Measurements from ENCODE around the gene RING1. TPM values are rescaled to one million over a fixed set of nuclear protein-coding genes. Genes with fewer than 3 reads are reported as not detected.

RING1 gene
- total RNA-seq, 1 donor from 2014 or later, result 46.0 TPM

DNA sequence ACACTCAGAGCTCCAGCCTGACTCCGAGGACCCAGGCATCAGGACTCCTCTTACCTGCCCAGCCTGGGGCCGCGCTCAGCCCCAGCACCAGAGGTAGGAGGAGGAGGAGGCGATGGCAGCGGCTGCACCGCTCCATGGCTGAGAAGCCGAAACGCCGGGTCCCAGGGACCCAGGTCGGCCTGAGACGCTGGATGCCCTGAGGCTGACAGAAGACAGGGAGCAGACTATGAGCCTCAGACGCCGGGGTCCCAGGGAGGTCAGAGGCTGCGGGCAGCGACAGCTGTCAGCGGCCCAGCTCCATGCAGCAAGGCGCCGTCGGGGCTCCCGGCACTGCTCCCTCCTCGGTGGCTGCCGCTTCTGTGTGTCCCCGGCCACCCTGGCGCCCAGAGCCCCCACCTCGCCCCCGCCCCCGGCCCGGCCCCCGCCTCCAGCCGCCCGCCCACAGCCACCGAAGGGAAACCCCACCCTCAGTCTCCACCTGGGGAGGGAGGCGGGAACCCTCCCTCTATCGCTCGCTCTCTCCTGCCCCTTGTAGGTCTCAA lies 16.1 kb upstream of the RING1 start, which contains the start of gene COL11A2:
Gene COL11A2, minus strand, starts transcription at position 363 of the 542 bp plus-strand sequence. Its CDS starts 227 bp downstream, at position 136.
- intact Hi-C loops (cut with micrococcal nuclease), result no loop called here

DNA sequence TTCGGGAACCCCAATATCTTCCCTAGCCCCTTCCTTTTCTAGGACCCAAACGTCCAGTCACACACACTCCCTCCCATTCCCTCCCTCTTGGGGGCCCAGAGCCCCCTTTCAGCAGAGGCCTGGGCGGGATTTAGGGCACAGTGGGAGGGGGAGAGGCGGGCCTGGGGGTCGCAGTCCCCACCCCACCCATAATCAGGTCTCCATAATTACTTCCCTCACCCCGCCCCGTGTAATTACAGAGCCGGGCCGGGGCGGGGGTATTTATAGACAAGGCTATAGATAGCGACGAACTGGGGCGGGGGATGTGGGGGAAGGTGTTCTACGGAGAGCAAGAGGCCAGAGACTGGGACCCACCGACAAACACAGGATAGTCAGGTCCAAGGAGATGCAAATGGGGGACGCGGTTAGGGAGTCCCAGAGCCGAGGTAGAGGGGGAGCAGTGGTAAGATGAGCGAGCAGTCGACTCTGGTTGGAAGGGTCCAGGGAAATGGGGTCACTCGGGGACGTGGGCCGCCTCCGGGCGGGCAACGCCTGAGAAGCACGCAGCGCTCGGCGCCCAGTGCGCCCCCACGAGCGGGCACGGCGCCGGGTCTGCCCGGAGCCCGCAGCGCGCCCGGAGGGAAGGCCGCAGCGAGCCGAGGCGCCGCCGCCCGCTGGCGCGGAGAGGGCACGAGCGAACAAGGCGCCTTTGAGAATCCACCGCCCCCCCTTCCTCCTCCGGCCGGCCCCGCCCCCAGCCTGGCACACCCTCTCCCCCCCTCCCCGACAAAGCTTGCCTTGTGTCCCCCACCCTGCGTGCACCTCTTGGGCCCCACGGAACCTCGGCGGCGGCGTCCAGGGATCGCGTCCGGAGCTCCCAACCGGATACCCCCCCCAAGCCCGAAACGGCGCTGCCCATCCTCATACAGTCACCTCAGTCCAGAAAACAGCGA lies 15.4 kb upstream of the RING1 start:
- intact Hi-C loops (cut with micrococcal nuclease), result no loop called here

DNA sequence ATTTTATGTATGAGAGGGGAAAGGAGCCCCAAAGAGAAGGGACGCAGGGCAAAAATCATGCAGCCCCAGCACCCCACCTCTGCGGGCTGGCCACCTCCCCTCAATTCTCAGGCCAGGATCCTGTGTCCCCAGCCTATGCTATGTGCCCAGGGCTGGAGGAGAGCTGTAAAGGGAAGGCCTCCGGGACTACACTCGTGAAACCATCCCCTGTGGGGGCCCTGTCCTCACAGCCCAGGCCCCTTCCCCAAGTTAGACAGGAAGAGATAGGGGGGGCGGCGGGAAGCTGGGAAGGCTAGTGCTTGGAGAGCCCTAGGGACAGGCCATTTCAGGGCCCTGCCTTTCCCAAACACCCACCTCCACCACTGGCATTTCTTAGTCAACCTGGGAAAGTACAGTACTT lies 14.7 kb upstream of the RING1 start:
- intact Hi-C loops (cut with micrococcal nuclease), result no loop called here

DNA sequence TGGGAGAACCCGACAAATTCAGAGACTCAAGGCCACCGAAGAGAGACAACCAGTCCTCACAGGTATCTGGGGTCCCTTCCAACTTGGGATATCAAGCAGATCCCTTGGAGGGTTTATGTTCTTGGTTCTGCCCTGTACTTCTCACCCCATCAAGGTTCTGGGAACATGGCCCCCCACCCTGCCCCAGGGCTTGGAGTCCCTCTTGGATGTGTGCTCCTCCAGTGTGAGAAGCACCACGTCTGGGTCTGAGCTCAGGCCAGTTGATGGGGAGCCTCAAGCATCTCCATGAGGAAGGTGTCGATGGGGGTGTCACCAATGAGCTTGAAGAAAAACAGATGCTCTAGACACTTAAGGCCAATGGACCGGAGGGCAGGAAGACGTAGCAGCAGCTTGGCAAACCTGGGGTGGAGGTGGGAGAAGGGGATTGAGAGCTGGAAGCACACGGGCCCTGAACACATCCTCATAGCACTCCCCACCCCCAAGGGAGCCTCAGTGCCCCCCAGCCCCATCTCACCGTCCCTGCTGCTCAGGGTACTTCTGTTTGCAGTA lies 13.8 kb upstream of the RING1 start:
- intact Hi-C loops (cut with micrococcal nuclease), result no loop called here

DNA sequence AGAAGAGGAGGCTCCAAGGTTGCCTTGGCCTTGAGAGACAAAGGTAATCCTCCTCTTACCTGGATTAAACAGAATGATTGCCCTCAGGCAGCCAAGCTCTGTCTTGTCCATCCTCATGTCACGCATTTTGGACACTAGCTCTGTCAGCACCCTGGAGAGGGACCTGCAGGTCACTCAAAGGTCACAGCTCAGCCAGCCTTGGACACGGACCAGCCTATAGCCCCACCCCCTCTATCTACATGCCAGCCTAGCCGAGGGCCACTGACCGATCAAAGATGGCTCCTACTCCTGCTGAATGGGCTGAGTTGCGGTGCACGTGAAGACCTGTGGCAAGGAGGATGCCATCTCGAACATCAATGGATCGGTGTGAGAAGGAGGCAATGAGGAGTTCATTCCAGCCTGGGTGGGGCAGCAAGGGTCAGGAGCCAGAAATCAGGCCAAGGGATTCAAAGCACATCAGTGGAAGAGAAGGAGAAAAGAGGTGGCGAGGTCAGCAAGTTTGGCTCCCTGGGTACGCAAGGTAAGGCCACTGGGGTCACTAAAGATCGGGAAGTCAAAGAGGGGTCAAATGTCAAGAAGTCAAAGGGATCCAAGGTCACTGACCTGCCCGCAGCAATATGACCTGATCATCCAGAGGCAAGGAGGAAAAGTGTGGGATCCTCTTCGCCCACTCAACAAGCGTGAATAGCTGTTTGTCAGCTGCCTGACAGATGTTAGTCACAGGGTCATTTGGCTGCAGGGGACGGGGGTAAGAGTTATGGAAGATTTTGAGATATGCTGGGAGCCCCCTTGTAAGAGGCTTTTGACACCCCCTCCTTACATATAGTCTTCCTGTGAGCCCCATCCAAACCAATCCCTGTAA lies 12.8 kb upstream of the RING1 start:
- intact Hi-C loops (cut with micrococcal nuclease), result no loop called here

DNA sequence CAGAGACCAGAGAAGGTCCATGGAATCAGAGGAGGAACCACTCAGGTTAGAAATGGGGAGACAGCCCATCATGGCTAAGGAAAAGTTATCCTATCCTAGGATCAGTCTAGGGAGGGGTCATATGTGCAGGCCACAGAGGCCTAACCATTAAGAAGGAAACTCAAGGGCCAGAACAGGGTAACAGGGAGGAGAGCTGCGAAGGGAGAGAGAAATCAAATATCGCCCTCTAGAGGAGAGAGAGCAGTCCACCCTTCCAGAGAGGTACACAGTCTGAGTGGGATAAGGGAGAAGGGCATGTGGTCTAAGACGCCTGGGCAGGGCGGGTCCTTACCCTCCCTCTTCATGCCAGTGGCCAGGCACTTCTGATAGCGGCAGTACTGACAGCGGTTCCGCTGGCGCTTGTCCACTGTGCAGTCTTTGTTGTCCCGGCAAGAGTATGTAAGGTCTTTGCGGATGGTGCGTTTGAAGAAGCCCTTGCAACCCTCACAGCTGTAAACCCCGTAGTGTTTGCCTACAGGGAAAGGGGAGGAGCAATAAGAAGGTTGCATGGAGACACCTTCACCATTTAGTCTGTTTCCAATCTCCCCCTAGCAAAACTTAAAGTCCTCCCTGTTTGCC lies 10.8 kb upstream of the RING1 start:
- intact Hi-C loops (cut with micrococcal nuclease), result loop anchor here (1.0 kb wide), 3 partner anchors 36 to 79 kb away; no protein-coding TSS in a partner anchor

DNA sequence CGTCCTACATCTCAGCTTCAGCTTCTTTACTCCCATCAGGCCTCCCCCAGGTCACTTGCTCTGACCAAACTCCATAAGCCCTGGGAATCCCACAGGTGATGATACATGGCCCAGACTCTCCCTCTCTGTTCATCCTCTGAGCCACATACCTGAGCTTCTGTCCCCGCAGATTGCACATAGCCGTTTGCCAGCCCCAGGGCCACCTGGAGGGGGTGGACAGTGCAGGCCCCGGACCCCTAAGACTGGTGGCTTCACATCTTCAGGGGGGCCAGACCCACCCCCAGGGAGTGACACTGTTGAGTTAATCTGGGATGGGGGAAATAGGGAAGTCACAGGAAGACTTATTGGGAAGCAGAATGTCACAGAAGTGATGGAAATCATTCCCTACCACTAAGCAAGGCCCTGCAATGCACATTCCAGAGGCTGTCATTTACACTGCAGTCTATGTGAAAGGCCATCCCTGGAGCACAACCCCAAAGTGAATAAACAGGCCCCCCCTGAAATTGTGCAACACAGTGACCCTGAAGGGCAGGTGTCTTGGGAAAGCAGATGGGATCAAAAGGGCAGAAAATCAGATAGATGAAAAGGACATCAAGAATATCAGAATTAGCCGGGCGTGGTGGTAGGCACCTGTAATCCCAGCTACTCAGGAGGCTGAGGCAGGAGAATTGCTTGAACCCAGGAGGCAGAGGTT lies 10.0 kb upstream of the RING1 start:
- intact Hi-C loops (cut with micrococcal nuclease), result no loop called here

DNA sequence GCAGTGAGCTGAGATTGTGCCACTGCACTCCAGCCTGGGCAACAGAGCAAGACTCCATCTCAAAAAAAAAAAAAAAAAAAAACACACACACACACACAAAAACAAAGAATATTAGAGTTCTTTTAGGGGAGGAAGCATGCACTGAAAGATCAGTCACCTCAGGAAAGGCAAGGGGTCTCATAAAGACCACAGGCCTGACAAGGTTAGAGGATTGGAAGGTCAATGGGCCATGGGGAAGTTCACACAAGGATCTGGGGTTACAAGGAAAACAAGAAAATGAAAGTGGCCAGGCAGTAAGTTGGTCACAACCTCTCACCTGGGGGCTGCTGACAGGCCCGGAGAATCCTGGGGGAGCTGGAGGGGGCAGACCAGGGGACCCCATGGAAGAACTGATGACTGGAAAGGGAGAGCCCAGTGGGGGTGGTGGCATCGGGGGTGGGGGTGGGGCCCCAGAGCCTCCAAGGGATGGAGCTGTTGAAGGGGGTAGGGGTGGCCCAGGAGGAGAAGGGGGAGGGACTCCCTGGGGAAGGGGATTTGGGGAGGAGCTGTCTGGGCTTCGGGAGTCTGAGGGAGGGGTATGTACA lies 9.4 kb upstream of the RING1 start:
- intact Hi-C loops (cut with micrococcal nuclease), result no loop called here

DNA sequence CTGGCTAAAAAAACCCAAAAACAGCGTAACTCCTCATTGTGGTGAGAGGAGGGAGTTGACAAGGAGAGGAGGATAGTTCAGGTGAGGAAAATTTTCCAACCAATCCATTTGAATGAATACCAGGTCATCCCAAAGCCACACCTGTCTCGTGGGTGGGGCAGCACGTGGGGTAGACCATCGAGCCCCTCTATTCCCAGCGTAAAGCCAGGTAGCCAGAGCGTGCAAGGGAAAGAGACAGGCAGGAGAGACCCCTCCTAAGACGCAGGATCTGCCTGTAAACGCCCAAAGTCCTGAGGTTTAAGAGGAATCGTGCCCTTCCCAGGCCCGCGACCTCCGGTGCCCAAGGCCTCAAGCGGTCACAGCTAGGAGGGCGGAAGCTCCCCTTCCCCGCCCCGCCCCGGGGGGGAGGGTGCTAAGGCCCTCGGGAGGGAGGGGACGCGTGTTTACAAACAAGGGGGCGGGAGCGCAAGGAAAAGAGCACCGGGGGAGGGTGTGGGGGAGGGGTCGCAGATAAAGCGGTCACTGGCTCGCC lies 8.5 kb upstream of the RING1 start:
- intact Hi-C loops (cut with micrococcal nuclease), result loop anchor here (1.0 to 10.0 kb wide), 19 partner anchors 9 to 1225 kb away; partner anchors contain the start of genes CUTA, DXO, HLA-DPB1 and LEMD2

DNA sequence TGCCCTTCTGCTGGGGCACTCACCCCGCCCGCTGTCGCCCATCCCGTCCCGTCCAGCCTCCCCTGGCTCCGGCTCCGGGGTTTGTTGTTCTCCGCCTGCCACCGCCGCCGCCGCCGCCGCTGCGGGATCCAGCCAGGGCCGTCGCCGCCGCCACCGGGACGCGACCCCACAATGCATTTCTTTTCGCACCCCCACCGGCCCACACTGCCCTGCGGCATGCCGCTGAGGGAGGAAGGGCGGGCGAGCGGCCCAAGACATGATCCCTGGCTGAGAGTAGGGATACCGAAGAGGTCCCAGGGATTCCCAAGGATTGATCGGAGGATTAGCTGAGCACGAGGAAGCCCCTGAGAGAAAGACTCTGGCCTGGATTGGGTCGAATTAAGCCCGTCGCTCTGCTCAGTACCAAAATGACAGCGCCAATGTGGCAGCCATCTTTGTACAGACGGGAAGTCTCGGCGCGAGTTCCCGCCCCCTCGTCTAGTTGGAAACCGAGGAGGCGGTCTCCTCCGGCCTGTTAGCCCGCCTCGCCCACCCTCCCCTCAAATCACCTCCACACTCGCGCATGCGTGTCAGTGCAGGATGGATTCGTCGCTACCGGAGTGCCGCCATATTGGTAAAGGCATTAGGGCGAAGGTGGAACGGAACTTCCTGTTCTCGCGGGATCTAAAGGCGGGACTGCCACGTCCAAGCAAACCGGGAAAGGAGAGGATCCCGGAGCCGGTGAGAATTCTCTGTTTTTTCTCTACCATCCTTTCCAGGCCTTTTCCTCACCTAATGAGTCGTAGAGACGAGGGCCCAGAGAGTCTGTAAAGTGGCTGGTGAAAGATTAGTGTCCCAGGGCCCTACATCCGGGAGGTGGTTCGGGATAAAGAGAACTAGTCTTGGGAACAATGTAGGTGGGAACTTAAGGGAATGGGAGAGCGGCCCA lies 7.8 kb upstream of the RING1 start, which contains the start of the genes RXRB and SLC39A7:
Gene RXRB, minus strand, starts transcription at position 447 of the 928 bp plus-strand sequence. Its CDS starts 189 bp downstream, at position 258.
Gene SLC39A7, plus strand, starts transcription at position 649 of the 928 bp plus-strand sequence. CDS start 379 bp downstream, outside the sequence.
- intact Hi-C loops (cut with micrococcal nuclease), result loop anchor here (1.0 to 10.0 kb wide), 19 partner anchors 8 to 1226 kb away; partner anchors contain the start of genes CUTA, DXO, HLA-DPB1 and LEMD2

DNA sequence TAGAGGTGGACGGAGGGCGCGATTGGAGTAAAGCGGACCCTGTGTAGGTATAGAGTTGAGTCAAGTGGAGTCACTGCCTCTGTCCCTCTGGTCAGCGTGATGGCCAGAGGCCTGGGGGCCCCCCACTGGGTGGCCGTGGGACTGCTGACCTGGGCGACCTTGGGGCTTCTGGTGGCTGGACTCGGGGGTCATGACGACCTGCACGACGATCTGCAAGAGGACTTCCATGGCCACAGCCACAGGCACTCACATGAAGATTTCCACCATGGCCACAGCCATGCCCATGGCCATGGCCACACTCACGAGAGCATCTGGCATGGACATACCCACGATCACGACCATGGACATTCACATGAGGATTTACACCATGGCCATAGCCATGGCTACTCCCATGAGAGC lies 7.2 kb upstream of the RING1 start:
- intact Hi-C loops (cut with micrococcal nuclease), result loop anchor here (2.0 to 10.0 kb wide), 5 partner anchors 112 to 1226 kb away; partner anchors contain the start of genes DXO, LEMD2, PSMB9 and TAP1

DNA sequence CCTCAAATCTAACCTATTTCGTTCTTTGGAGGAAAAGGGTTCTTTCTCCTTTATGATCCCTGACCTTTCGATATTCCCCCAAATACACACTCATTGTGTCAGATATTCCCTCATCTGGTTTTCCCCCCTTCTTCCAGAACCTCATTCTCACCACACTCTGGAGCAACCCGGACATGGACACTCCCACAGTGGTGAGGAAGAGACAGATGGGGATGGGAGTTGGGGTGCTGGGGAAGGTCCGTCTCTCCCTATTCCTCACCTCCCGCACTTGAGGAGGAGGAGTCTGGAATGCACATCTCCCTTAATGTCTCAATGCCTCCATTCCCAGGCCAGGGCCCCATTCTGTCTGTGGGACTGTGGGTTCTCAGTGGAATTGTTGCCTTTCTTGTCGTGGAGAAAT lies 6.4 kb upstream of the RING1 start:
- intact Hi-C loops (cut with micrococcal nuclease), result loop anchor here (2.0 to 10.0 kb wide), 5 partner anchors 111 to 1227 kb away; partner anchors contain the start of genes DXO, LEMD2, PSMB9 and TAP1

DNA sequence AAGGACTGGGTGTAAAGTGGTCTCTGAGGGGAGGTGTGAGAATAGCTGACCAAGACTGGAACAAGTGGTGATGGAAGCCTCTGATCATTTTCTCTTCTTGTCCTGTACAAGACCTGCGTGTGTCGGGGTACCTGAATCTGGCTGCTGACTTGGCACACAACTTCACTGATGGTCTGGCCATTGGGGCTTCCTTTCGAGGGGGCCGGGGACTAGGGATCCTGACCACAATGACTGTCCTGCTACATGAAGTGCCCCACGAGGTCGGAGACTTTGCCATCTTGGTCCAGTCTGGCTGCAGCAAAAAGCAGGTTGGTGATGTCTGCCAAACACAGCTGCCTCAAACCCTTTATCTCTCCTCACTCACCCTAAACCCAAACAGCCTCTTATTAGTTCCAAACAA lies 5.5 kb upstream of the RING1 start:
- intact Hi-C loops (cut with micrococcal nuclease), result loop anchor here (5.0 to 10.0 kb wide), 4 partner anchors 310 to 1228 kb away; partner anchors contain the start of genes DXO, LEMD2, PSMB9 and TAP1

DNA sequence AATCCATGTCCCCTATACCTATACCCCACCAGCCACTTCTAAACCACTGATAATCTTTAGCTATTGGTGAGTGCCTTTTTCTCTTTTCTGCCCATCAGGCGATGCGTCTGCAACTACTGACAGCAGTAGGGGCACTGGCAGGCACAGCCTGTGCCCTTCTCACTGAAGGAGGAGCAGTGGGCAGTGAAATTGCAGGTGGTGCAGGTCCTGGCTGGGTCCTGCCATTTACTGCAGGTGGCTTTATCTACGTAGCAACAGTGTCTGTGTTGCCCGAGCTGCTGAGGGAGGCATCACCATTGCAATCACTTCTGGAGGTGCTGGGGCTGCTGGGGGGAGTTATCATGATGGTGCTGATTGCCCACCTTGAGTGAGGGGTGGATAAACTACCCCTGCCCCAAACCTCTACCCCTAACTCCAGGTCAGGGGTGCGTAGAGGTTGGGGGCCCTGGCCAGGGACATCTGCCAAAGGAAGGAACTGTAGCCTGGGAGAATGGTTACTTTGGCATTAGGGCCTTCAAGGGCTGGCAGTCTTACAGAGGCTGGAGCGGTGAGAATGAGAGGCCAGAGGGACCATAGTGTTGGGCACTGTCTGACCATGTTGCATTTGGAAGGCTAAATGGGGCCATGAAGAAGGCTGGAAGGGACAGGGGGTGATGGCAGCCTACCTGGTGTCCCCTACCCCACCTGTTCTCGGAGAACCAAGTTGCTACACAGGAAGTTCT lies 4.7 kb upstream of the RING1 start:
- intact Hi-C loops (cut with micrococcal nuclease), result loop anchor here (1.0 to 10.0 kb wide), 7 partner anchors 45 to 1229 kb away; partner anchors contain the start of genes DXO, KIFC1, LEMD2 and PSMB9

DNA sequence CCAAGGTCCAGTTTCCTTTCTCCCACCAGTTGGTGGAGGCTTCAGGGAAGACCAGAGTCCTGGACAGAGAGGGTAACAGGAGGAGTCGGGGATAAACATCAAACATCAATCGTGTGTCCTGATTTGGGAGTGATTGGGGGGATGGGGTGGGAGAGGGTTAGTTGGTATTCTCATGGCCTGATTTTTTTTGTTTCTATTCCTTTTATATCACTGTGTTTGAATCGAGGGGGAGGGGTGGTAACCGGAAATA lies 4.2 kb upstream of the RING1 start:
- intact Hi-C loops (cut with micrococcal nuclease), result loop anchor here (1.0 to 10.0 kb wide), 7 partner anchors 44 to 1229 kb away; partner anchors contain the start of genes DXO, KIFC1, LEMD2 and PSMB9

DNA sequence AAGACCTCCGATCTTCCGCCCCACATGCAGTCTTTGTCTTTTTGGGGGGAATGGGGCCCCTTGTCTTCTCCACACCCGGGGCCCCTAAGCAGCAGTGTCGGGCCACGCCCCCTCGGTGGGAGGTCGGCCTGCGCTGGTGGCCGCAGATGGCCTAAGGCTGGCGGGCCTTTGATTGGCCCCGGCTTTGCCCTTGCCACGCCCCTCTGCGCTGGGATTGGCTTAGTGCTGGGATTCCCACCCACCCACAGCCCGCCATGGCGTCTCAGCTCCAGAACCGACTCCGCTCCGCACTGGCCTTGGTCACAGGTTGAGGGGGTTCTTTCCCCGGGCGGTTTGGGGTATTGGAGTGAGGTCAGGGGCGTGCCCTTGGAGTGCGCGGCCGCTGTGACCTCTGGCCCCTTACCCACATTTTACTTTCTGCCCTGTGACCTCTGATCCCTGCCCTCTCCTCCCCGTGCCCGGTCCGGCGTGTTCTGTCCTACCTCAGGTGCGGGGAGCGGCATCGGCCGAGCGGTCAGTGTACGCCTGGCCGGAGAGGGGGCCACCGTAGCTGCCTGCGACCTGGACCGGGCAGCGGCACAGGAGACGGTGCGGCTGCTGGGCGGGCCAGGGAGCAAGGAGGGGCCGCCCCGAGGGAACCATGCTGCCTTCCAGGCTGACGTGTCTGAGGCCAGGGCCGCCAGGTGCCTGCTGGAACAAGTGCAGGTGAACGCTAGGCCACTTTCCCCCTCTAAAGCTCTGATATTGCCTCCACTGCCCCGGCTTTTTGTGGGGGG lies 3.7 kb upstream of the RING1 start, which contains the start of gene HSD17B8:
Gene HSD17B8, plus strand, starts transcription at position 241 of the 776 bp plus-strand sequence. Its CDS starts 14 bp downstream, at position 255.
- intact Hi-C loops (cut with micrococcal nuclease), result loop anchor here (1.0 to 10.0 kb wide), 7 partner anchors 44 to 1230 kb away; partner anchors contain the start of genes DXO, KIFC1, LEMD2 and PSMB9

Measured in T-helper 1 cell treated with Interleukin-12 subunit alpha and Interleukin-12 subunit beta and Interleukin-4 antibody, amounts not matched to agents 30 ng/mL and 1 ng/mL, for 36 hours (primary cell).